B cell (primary cell): ENCODE data around the gene ZNF521.

Experiments used
- CTCF ChIP-seq: fragments of 200-600 bp; IDR thresholded peaks from one replicate; pipeline ENCODE4 v1.8.0; 2022; ENCODE audit warnings: antibody characterized with exemption, mild to moderate bottlenecking
- EZH2 ChIP-seq: IDR thresholded peaks from 2 replicates; pipeline ENCODE4 v1.6.1; 2012; ENCODE audit warnings: borderline replicate concordance, low read depth, mild to moderate bottlenecking, moderate library complexity, low read length; ENCODE audit not compliant: insufficient read depth, poor library complexity, severe bottlenecking

DNA sequence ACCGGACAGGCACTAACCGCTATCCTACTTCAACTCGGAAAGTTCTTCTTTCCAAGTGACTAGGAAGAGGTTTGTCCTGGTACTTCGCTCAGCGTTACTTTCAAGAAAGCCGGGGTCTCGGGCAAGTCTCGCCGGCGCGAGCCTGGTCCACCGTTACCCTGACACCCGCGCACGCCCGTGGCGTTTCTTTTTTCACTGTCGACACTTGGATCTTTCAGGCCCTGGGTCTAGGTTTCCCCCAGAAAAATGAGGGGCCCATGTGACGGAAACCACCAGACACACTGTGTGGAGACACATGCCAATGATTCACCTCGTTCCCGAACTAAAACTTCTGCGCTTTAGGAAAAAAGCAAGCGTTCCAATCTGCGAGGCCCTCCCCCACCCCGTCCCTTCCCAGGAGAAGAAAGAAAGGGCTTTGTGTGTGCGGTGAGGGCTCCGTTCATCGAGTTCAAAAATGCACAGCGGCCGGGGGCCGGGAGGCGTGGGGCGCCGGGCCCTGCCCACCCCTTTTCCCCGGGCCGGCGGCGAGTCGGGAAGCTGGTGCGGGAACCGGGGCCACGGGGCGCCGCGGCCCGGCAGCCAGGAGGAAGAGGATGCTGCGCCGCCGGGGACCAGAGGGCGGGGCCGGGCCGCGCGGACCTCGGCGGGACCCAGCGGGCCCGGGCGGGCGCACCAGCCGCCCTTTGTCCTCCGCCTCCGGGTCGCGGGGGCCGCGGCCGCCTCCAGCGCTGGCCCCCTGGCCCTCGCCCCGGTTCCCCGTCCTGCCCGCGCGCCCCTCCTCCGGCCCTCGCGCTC, 2.6 kb downstream of the ZNF521 start:
- TF ChIP-seq CTCF: no peak
- peak; percentile 98 for TF ChIP-seq EZH2
